Dermis blood vessel endothelial cell (primary cell): Measurements from ENCODE around the gene HLA-C. TPM values are rescaled to one million over a fixed set of nuclear protein-coding genes. Genes with fewer than 3 reads are reported as not detected.

ENCODE experiments used
- total RNA-seq: library from RNA; depleted of rRNA; stranded (reverse); fragments of >200 nt; gene quantifications from 2 replicates; pipeline ENCODE4 v1.2.3, GENCODE V29; 2014

The HLA-C gene
- total RNA-seq, 1 donor from 2014 or later, result 909 TPM

Other genes starting within 250 kb of the HLA-C start
- gene C6orf15, start 159.5 kb downstream of the HLA-C start, total RNA-seq, result 0.14 TPM in 1 of 2 replicates, not detected in the other
- 0.17 and 4.7 TPM in 2 replicates for gene PSORS1C1, start 157.3 kb downstream of the HLA-C start, total RNA-seq
- not detected in 2 replicates for gene CDSN, start 151.6 kb downstream of the HLA-C start, total RNA-seq
- gene PSORS1C2, start 133.0 kb downstream of the HLA-C start, total RNA-seq, result not detected in 2 replicates
- 12.3 and 18.1 TPM in 2 replicates for gene CCHCR1, start 114.3 kb downstream of the HLA-C start, total RNA-seq
- gene TCF19, start 113.5 kb downstream of the HLA-C start, total RNA-seq, result 15.8 and 39.1 TPM in 2 replicates
- gene POU5F1, start 101.4 kb downstream of the HLA-C start, total RNA-seq, result 0.68 TPM in 1 of 2 replicates, not detected in the other
- 256 and 1,456 TPM in 2 replicates for gene HLA-B, start 85.1 kb upstream of the HLA-C start, total RNA-seq
- gene MICA, start 131.5 kb upstream of the HLA-C start, total RNA-seq, result 40.3 and 57.9 TPM in 2 replicates
- gene MICB, start 226.1 kb upstream of the HLA-C start, total RNA-seq, result 14.5 and 29.3 TPM in 2 replicates